K562 treated with DMSO at 1 percent for 24 hours (cell line): ENCODE results near the gene IGSF1. TPM values are rescaled to one million over a fixed set of nuclear protein-coding genes. Genes with fewer than 3 reads are reported as not detected.

Experiments
- total RNA-seq: library from RNA; unstranded; fragments of 300-600 nt; gene quantifications from 2 replicates; pipeline ENCODE4 v1.2.3, GENCODE V29; 2022; ENCODE audit warnings: low read depth; ENCODE audit not compliant: insufficient read depth

Gene IGSF1
- 0.13 and 0.67 TPM in 2 replicates for total RNA-seq

GRCh38 chrX:131288738-131289511 lies at the start of gene IGSF1:
Gene IGSF1 (minus strand): TSS chrX:131289306. CDS start chrX:131286674, 2,632 bp downstream.

Other genes with a start within 250 kb of the IGSF1 start
- gene ARHGAP36, start 231.0 kb downstream of the IGSF1 start, total RNA-seq, result not detected in 2 replicates